HCT116 (cell line): ENCODE results near the gene PCNT. TPM values are rescaled to one million over a fixed set of nuclear protein-coding genes. Genes with fewer than 3 reads are reported as not detected.

Experiments
- ATAC-seq: fragments of 200-7000 bp; cut with Tn5 transposase; 2 replicates; pipeline ENCODE4 v1.9.1; 2020; ENCODE audit warnings: mild to moderate bottlenecking, moderate library complexity
- BruUV-seq: library from RNA; stranded (reverse); fragments of 400-500 nt; replicated peaks from 2 replicates; lab custom pipeline; 2021; lab: Mats Ljungman, UMichigan
- CTCF ChIA-PET: fragments of 300-600 bp; sonication (Branson Sonifier 250); formaldehyde crosslinking; loops from one replicate; lab custom pipeline; 2021; ENCODE audit warnings: antibody characterized with exemption; lab: Charles Lee
- POLR2A ChIA-PET: fragments of 300-600, 350-600 bp; sonication (Branson Sonifier 250); formaldehyde crosslinking; loops from one replicate; lab custom pipeline; 2021; ENCODE audit warnings: antibody characterized with exemption; lab: Charles Lee
- RAD21 ChIA-PET, 2 experiments: fragments of 300-600 bp; sonication (Branson Sonifier 250); formaldehyde crosslinking; loops; one replicate each; lab custom pipeline; 2023; ENCODE audit warnings: low total read pairs in 2 of 2; ENCODE audit not compliant: uncharacterized antibody in 2 of 2, unreplicated experiment in 2 of 2, low non-redundant PET in 1 of 2; lab: Charles Lee
- DNase-seq: peaks from one replicate; pipeline ENCODE4 v3.0.0-alpha.2; 2010; ENCODE audit warnings: low read depth, low spot score
- H2AFZ ChIP-seq: fragments of 200-600 bp; shearing (Covaris generic), sonication (generic); 2 replicates; pipeline ENCODE4 v1.6.1; 2017; ENCODE audit warnings: low read depth, mixed run types, mixed read lengths, antibody characterized with exemption, low read length; ENCODE audit not compliant: poor library complexity, severe bottlenecking
- H3K27ac ChIP-seq: 2 replicates; pipeline ENCODE4 v1.5.1; 2012; ENCODE audit warnings: low read depth, low read length
- H3K27me3 ChIP-seq: fragments of 200-600 bp; sonication (generic); 2 replicates; pipeline ENCODE4 v1.6.1; 2016; ENCODE audit warnings: mixed run types, low read length, mixed read lengths; ENCODE audit not compliant: insufficient read depth
- H3K36me3 ChIP-seq, 2 experiments: fragments of 200-500 bp in 1 of 2; fragments of 200-600 bp in 1 of 2; sonication (Bioruptor generic) in 1 of 2; sonication (generic) in 1 of 2; 2 replicates each; pipeline versions ENCODE4 v1.5.1 to v1.6.1; 2014 to 2016; ENCODE audit warnings: low read length in 2 of 2, inconsistent platforms in 1 of 2, mixed read lengths in 1 of 2, mixed run types in 1 of 2; ENCODE audit not compliant: insufficient read depth in 2 of 2, control insufficient read depth in 1 of 2
- H3K4me1 ChIP-seq, 2 experiments: fragments of 200-600 bp in 1 of 2; sonication (generic) in 1 of 2; 2 replicates each; pipeline versions ENCODE4 v1.5.1 to v1.6.1; 2012 to 2017; ENCODE audit warnings: low read length in 2 of 2, inconsistent platforms in 1 of 2, mild to moderate bottlenecking in 1 of 2, mixed read lengths in 1 of 2, mixed run types in 1 of 2, moderate library complexity in 1 of 2; ENCODE audit not compliant: insufficient read depth in 2 of 2, control insufficient read depth in 1 of 2
- H3K4me2 ChIP-seq: fragments of 200-600 bp; sonication (generic); 2 replicates; pipeline ENCODE4 v1.6.1; 2017; ENCODE audit warnings: mixed run types, low read length, mixed read lengths
- H3K4me3 ChIP-seq, 2 experiments: fragments of 200-600 bp in 1 of 2; sonication (generic) in 1 of 2; replicated peaks in 1 of 2; 2 replicates each; pipeline ENCODE4 v1.5.1; 2011 to 2016; ENCODE audit warnings: low read length in 2 of 2, control low read depth in 1 of 2, low read depth in 1 of 2, mild to moderate bottlenecking in 1 of 2, mixed read lengths in 1 of 2, mixed run types in 1 of 2
- H3K79me2 ChIP-seq: fragments of 200-600 bp; sonication (generic); 2 replicates; pipeline ENCODE4 v1.6.1; 2017; ENCODE audit warnings: mild to moderate bottlenecking, mixed run types, low read length, moderate library complexity, mixed read lengths; ENCODE audit not compliant: insufficient read depth
- H3K9ac ChIP-seq: fragments of 200-600 bp; sonication (generic); 2 replicates; pipeline ENCODE4 v1.6.1; 2016; ENCODE audit warnings: low read length, mixed read lengths
- H3K9me2 ChIP-seq: fragments of 200-600 bp; sonication (generic), shearing (Covaris generic); 2 replicates; pipeline ENCODE4 v1.6.1; 2017; ENCODE audit warnings: mixed run types, mild to moderate bottlenecking, moderate library complexity; ENCODE audit not compliant: insufficient read depth
- H3K9me3 ChIP-seq, 2 experiments: fragments of 200-500 bp in 1 of 2; fragments of 200-600 bp in 1 of 2; sonication (Bioruptor generic) in 1 of 2; sonication (generic) in 1 of 2; 2 replicates each; pipeline ENCODE4 v1.6.1; 2014 to 2017; ENCODE audit warnings: low read length in 2 of 2, mixed read lengths in 2 of 2, inconsistent platforms in 1 of 2, low read depth in 1 of 2, mild to moderate bottlenecking in 1 of 2, mixed run types in 1 of 2, moderate library complexity in 1 of 2; ENCODE audit not compliant: control insufficient read depth in 1 of 2, insufficient read depth in 1 of 2
- H4K20me1 ChIP-seq: fragments of 200-600 bp; sonication (generic), shearing (Covaris generic); 2 replicates; pipeline ENCODE4 v1.6.1; 2017; ENCODE audit warnings: mixed run types, mild to moderate bottlenecking, moderate library complexity; ENCODE audit not compliant: insufficient read depth
- CBX3 ChIP-seq: IDR thresholded peaks from 2 replicates; pipeline ENCODE4 v1.6.1; 2012; ENCODE audit warnings: low read depth
- CEBPB ChIP-seq: IDR thresholded peaks from 2 replicates; pipeline ENCODE4 v1.6.1; 2012; ENCODE audit warnings: low read depth
- EGR1 ChIP-seq: IDR thresholded peaks from 2 replicates; pipeline ENCODE4 v1.6.1; 2012; ENCODE audit warnings: low read depth
- ELF1 ChIP-seq: IDR thresholded peaks from 2 replicates; pipeline ENCODE4 v1.6.1; 2012; ENCODE audit warnings: low read depth, borderline replicate concordance
- EZH2phosphoT487 ChIP-seq: fragments of 200-600 bp; IDR thresholded peaks from 2 replicates; pipeline ENCODE4 v1.6.1; 2018; ENCODE audit warnings: antibody characterized with exemption, borderline replicate concordance
- JUND ChIP-seq: IDR thresholded peaks from 2 replicates; pipeline ENCODE4 v1.6.1; 2012
- POLR2A ChIP-seq: IDR thresholded peaks from 2 replicates; pipeline ENCODE4 v1.7.0; 2011; ENCODE audit warnings: borderline replicate concordance; ENCODE audit not compliant: insufficient read depth, insufficient read length; ENCODE audit errors: extremely low read depth
- POLR2AphosphoS5 ChIP-seq: IDR thresholded peaks from 2 replicates; pipeline ENCODE4 v1.6.1; 2011; ENCODE audit warnings: mild to moderate bottlenecking, low read depth, low read length, moderate library complexity
- SIN3A ChIP-seq: IDR thresholded peaks from 2 replicates; pipeline ENCODE4 v1.6.1; 2012; ENCODE audit warnings: low read depth
- SRF ChIP-seq: IDR thresholded peaks from 2 replicates; pipeline ENCODE4 v1.6.1; 2012; ENCODE audit warnings: low read depth
- TCF7L2 ChIP-seq: IDR thresholded peaks from 2 replicates; pipeline ENCODE4 v1.7.0; 2011; ENCODE audit warnings: borderline replicate concordance, inconsistent platforms; ENCODE audit not compliant: insufficient read depth, insufficient read length; ENCODE audit errors: extremely low read depth
- YY1 ChIP-seq: IDR thresholded peaks from 2 replicates; pipeline ENCODE4 v1.6.1; 2011; ENCODE audit warnings: low read length, low read depth, moderate library complexity, mild to moderate bottlenecking; ENCODE audit not compliant: insufficient replicate concordance; ENCODE audit errors: extremely low read depth
- ZFX ChIP-seq: fragments of 450-650 bp; IDR thresholded peaks from 2 replicates; pipeline ENCODE4 v1.6.1; 2017
- ZNF274 ChIP-seq: fragments of 200-500 bp; sonication (Bioruptor generic); IDR thresholded peaks from 2 replicates; pipeline ENCODE4 v1.6.1; 2014; ENCODE audit warnings: mild to moderate bottlenecking, low read depth, low read length, inconsistent platforms
- intact Hi-C: fragments of 100-400 bp; cut with micrococcal nuclease; formaldehyde crosslinking; loops from 2 replicates; pipeline ENCODE4 v1.10.0; 2022
- total RNA-seq: library from RNA; stranded (reverse); gene quantifications from one replicate; pipeline ENCODE4 v1.2.1, GENCODE V29; 2021; ENCODE audit not compliant: unreplicated experiment
- TF ChIP-seq, protein P1 (sequence below): IDR thresholded peaks from 2 replicates; pipeline ENCODE4 v1.6.1; 2011; ENCODE audit warnings: mild to moderate bottlenecking, low read length, moderate library complexity; ENCODE audit not compliant: insufficient replicate concordance; ENCODE audit errors: extremely low read depth
- TF ChIP-seq, protein P2 (sequence below), 3 experiments: fragments of 200-600 bp in 1 of 3; sonication (generic) in 1 of 3; IDR thresholded peaks in 2 of 3; conservative IDR thresholded peaks in 1 of 3; 2 replicates each; pipeline ENCODE4 v1.5.1; 2012 to 2017; ENCODE audit warnings: low read depth in 2 of 3, low read length in 2 of 3, antibody characterized with exemption in 1 of 3, borderline replicate concordance in 1 of 3, control low read depth in 1 of 3, mild to moderate bottlenecking in 1 of 3, mixed read lengths in 1 of 3, mixed run types in 1 of 3, moderate library complexity in 1 of 3; ENCODE audit not compliant: insufficient read depth in 1 of 3
- TF ChIP-seq, protein P3 (sequence below): IDR thresholded peaks from 2 replicates; pipeline ENCODE4 v1.6.1; 2012
- TF ChIP-seq, protein P4 (sequence below): IDR thresholded peaks from 2 replicates; pipeline ENCODE4 v1.6.1; 2012; ENCODE audit warnings: low read depth

The PCNT gene
- total RNA-seq, 1 experiment from 2014 or later = 43.6 TPM

DNA sequence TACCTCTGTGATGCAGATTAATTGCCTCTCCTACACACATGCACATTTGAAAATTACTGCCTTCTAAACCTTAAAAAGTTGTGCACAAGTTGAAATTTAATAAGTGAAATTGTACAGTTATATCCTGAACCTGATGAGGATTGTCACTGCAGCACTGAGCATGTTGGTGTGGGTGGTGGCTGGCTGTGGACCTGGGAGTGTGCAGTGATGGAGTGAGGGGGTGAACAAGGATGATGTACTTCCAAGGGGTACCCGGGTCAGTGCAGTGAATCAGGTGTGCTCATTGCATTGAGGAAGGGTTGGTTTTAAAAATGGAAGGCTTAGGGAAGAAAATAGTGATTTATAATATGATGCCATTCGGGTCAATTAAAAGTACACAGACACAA is 158.9 kb downstream of the PCNT start:
- Histone ChIP-seq H3K4me2 (no peak overlapping the region), H3K9me2 (no peaks in the 10 kb centered on the region), H3K9ac (no peak overlapping the region), H3K4me1 (no peaks in the 10 kb centered on the region), H3K36me3 (no peaks in the 10 kb centered on the region), H3K27me3 (no peaks in the 10 kb centered on the region), H2AFZ (no peak overlapping the region)
- BruUV-seq = no TSS peak
- POLR2A ChIA-PET = no interaction called here
- CTCF ChIA-PET = no interaction called here
- TF ChIP-seq ELF1 (no peak), SIN3A (no peak), POLR2AphosphoS5 (no peak), EZH2phosphoT487 (no peak), YY1 (no peak), CBX3 (no peak), EGR1 (no peak), ZNF274 (no peak), JUND (no peak), POLR2A (no peak), SRF (no peak), TCF7L2 (no peak), ZFX (no peak), CEBPB (no peak)
- TF ChIP-seq, protein P1, sequence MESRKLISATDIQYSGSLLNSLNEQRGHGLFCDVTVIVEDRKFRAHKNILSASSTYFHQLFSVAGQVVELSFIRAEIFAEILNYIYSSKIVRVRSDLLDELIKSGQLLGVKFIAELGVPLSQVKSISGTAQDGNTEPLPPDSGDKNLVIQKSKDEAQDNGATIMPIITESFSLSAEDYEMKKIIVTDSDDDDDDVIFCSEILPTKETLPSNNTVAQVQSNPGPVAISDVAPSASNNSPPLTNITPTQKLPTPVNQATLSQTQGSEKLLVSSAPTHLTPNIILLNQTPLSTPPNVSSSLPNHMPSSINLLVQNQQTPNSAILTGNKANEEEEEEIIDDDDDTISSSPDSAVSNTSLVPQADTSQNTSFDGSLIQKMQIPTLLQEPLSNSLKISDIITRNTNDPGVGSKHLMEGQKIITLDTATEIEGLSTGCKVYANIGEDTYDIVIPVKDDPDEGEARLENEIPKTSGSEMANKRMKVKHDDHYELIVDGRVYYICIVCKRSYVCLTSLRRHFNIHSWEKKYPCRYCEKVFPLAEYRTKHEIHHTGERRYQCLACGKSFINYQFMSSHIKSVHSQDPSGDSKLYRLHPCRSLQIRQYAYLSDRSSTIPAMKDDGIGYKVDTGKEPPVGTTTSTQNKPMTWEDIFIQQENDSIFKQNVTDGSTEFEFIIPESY = no peak
- TF ChIP-seq, protein P2, sequence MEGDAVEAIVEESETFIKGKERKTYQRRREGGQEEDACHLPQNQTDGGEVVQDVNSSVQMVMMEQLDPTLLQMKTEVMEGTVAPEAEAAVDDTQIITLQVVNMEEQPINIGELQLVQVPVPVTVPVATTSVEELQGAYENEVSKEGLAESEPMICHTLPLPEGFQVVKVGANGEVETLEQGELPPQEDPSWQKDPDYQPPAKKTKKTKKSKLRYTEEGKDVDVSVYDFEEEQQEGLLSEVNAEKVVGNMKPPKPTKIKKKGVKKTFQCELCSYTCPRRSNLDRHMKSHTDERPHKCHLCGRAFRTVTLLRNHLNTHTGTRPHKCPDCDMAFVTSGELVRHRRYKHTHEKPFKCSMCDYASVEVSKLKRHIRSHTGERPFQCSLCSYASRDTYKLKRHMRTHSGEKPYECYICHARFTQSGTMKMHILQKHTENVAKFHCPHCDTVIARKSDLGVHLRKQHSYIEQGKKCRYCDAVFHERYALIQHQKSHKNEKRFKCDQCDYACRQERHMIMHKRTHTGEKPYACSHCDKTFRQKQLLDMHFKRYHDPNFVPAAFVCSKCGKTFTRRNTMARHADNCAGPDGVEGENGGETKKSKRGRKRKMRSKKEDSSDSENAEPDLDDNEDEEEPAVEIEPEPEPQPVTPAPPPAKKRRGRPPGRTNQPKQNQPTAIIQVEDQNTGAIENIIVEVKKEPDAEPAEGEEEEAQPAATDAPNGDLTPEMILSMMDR (IDR thresholded peaks at IDR 0.05 in 2 of 3, conservative IDR thresholded peaks at IDR 0.05 in 1 of 3; ENCODE audit: borderline replicate concordance in 1 of 3, insufficient read depth in 1 of 3, low read depth in 2 of 3, low read length in 2 of 3) = no peak
- TF ChIP-seq, protein P3, sequence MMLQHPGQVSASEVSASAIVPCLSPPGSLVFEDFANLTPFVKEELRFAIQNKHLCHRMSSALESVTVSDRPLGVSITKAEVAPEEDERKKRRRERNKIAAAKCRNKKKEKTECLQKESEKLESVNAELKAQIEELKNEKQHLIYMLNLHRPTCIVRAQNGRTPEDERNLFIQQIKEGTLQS = no peak
- TF ChIP-seq, protein P4, sequence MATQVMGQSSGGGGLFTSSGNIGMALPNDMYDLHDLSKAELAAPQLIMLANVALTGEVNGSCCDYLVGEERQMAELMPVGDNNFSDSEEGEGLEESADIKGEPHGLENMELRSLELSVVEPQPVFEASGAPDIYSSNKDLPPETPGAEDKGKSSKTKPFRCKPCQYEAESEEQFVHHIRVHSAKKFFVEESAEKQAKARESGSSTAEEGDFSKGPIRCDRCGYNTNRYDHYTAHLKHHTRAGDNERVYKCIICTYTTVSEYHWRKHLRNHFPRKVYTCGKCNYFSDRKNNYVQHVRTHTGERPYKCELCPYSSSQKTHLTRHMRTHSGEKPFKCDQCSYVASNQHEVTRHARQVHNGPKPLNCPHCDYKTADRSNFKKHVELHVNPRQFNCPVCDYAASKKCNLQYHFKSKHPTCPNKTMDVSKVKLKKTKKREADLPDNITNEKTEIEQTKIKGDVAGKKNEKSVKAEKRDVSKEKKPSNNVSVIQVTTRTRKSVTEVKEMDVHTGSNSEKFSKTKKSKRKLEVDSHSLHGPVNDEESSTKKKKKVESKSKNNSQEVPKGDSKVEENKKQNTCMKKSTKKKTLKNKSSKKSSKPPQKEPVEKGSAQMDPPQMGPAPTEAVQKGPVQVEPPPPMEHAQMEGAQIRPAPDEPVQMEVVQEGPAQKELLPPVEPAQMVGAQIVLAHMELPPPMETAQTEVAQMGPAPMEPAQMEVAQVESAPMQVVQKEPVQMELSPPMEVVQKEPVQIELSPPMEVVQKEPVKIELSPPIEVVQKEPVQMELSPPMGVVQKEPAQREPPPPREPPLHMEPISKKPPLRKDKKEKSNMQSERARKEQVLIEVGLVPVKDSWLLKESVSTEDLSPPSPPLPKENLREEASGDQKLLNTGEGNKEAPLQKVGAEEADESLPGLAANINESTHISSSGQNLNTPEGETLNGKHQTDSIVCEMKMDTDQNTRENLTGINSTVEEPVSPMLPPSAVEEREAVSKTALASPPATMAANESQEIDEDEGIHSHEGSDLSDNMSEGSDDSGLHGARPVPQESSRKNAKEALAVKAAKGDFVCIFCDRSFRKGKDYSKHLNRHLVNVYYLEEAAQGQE = no peak
- TF ChIP-seq, all 23 proteins: peak for 0
- RAD21 ChIA-PET = no interaction called here
- DNase-seq (no peak), ATAC-seq (no peak)
- no peak overlapping the region for H3K27ac ChIP-seq
- no peak overlapping the region for H3K4me3 ChIP-seq
- intact Hi-C loops = loop anchor here (5.0 kb wide), 1 partner anchor 49 kb away; no protein-coding TSS in a partner anchor
- no peaks in the 10 kb centered on the region for H4K20me1 ChIP-seq
- H3K79me2 ChIP-seq = peaks cover 21% of the 10 kb centered on the region
- H3K9me3 ChIP-seq = no peaks in the 10 kb centered on the region
